Fibroblast of the aortic adventitia (primary cell): ENCODE data around the gene PARD3B. TPM values are rescaled to one million over a fixed set of nuclear protein-coding genes. Genes with fewer than 3 reads are reported as not detected.
"Not testable (repeated sequence)": the region's sequence is repeated elsewhere in the genome, so short reads cannot be mapped to it uniquely, and the experiment has no call there.

Experiments
- DNase-seq: peaks from one replicate; pipeline ENCODE4 v3.0.0-alpha.2; 2010; ENCODE audit warnings: low read depth
- H3K4me3 ChIP-seq: 2 replicates; pipeline ENCODE4 v1.5.1; 2011; ENCODE audit warnings: low read depth, mild to moderate bottlenecking, control low read depth, low read length, moderate library complexity
- CTCF ChIP-seq: IDR thresholded peaks from 2 replicates; pipeline ENCODE4 v1.5.1; 2011; ENCODE audit warnings: mild to moderate bottlenecking, low read length, control low read depth, inconsistent platforms; ENCODE audit not compliant: insufficient read depth
- total RNA-seq: library from RNA; depleted of rRNA; stranded (reverse); fragments of >200 nt; gene quantifications from 2 replicates; pipeline ENCODE4 v1.2.3, GENCODE V29; 2012; ENCODE audit warnings: low replicate concordance

PARD3B gene
- total RNA-seq, 1 donor, result 15.9 TPM

GRCh38 chr2:205483095-205483494 lies 937.8 kb downstream of the PARD3B start:
- DNase-seq, result no peak
- H3K4me3 ChIP-seq, result no peak overlapping the region
- no peak for TF ChIP-seq CTCF

- TF ChIP-seq CTCF, result no peak
- no peak overlapping the region for H3K4me3 ChIP-seq
- no peak for DNase-seq
Observed at GRCh38 chr2:205484215-205484614, 938.9 kb downstream of the PARD3B start.

- DNase-seq, result no peak
- no peak for TF ChIP-seq CTCF
- no peak overlapping the region for H3K4me3 ChIP-seq
Observed at GRCh38 chr2:205484764-205485163, 939.5 kb downstream of the PARD3B start.

GRCh38 chr2:205493528-205493927 lies 948.3 kb downstream of the PARD3B start:
- DNase-seq, H3K4me3 ChIP-seq: not testable (repeated sequence)

- no peak for DNase-seq
- TF ChIP-seq CTCF, result no peak
- no peak overlapping the region for H3K4me3 ChIP-seq
Observed at GRCh38 chr2:205494537-205495235, 949.4 kb downstream of the PARD3B start.

GRCh38 chr2:205495819-205496218 lies 950.5 kb downstream of the PARD3B start:
- no peak overlapping the region for H3K4me3 ChIP-seq
- DNase-seq, result no peak
- TF ChIP-seq CTCF, result no peak

- peak; percentile 25 for TF ChIP-seq CTCF
- no peak overlapping the region for H3K4me3 ChIP-seq
- DNase-seq, result no peak
Observed at GRCh38 chr2:205496370-205496769, 951.1 kb downstream of the PARD3B start.
